Measurements from ENCODE around the gene DRG2. TPM values are rescaled to one million over a fixed set of nuclear protein-coding genes. Genes with fewer than 3 reads are reported as not detected.

DRG2 gene
- total and polyA plus RNA-seq, 10 of the 15 experiments (the other 5 are each of a cell fraction or from before 2014, with no cell fraction given), result 9.1 to 64.8 (median 45.7) TPM

DNA sequence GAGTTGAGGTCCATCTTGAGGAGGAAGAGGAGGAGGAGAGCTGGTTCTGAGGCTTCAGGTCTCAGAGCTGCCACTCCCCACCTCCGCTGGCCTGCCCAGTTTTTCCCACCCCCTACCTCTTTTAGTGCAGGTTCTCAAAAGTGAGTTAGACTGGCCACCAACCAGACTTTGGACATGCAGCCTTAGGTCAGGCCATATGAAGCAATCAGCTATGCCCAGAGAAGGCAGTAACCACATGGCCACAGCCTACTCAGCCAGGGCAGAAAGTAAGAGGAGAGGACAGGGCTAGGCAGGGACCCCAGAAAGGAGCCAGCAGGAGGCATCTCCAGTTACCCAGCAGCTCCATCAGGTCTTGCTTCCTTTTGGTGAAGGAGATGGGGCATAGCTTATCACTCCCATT, 29.8 kb downstream of the DRG2 start:
- Histone ChIP-seq H3K27me3 (replicated peaks in 1 of 2; ENCODE audit: control insufficient read depth in 2 of 2, insufficient read depth in 2 of 2, low read length in 1 of 2) (no peaks in the 10 kb centered on the region; a peak in 1 of 4 replicates), H2AFZ (ENCODE audit: control insufficient read depth, low read depth, low read length) (no peak overlapping the region), H3K9ac (ENCODE audit: control insufficient read depth, insufficient read depth, low read length) (no peak overlapping the region), H4K20me1 (ENCODE audit: control insufficient read depth, insufficient read depth) (no peaks in the 10 kb centered on the region), H3K4me2 (ENCODE audit: control insufficient read depth, insufficient read depth) (no peak overlapping the region), H3K27ac (ENCODE audit: control insufficient read depth, insufficient read depth) (no peak overlapping the region), H3K79me2 (ENCODE audit: control insufficient read depth, insufficient read depth, low read length) (no peaks in the 10 kb centered on the region), H3K9me3 (replicated peaks; ENCODE audit: control insufficient read depth, insufficient read depth, low read length) (peaks cover 1% of the 10 kb centered on the region; the same call in 1 of the 3 replicates), H3K4me3 (no peak overlapping the region), H3K36me3 (ENCODE audit: control insufficient read depth in 2 of 2, insufficient read depth in 2 of 2, low read length in 1 of 2) (no peaks in the 10 kb centered on the region), H3K4me1 (ENCODE audit: control insufficient read depth, insufficient read depth, low read length) (no peaks in the 10 kb centered on the region)
- ChIA-PET SMC1A (ENCODE audit: uncharacterized antibody, unreplicated experiment) (no interaction called here), CTCF (no interaction called here), POLR2A (interaction anchor here (0.5 kb wide), 1 partner anchor 149 kb away, joined by 3 read pairs; no protein-coding TSS in a partner anchor), RAD21 (ENCODE audit: unreplicated experiment) (no interaction called here)
- FAIRE-seq (no peak), DNase-seq (ENCODE audit: low read depth, low spot score) (no peak), ATAC-seq (no peak)
- in situ Hi-C loops (cut with MboI), result no loop called here
- no TSS peak for BruUV-seq (replicated peaks)
- TF ChIP-seq HDGF (IDR thresholded peaks at IDR 0.05) (no peak), PAX8 (IDR thresholded peaks at IDR 0.05) (no peak), STAT1 (conservative IDR thresholded peaks at IDR 0.05) (no peak), ASH2L (IDR thresholded peaks at IDR 0.05; ENCODE audit: borderline replicate concordance, low read depth) (no peak), YBX1 (IDR thresholded peaks at IDR 0.05) (no peak), SREBF2 (IDR thresholded peaks at IDR 0.05; ENCODE audit: low read length) (no peak), CBX3 (IDR thresholded peaks at IDR 0.05; ENCODE audit: borderline replicate concordance, low read depth) (no peak), RB1 (IDR thresholded peaks at IDR 0.05; ENCODE audit: borderline replicate concordance) (no peak), IKZF2 (IDR thresholded peaks at IDR 0.05) (no peak), SMC3 (IDR thresholded peaks at IDR 0.05; ENCODE audit: borderline replicate concordance, low read length) (no peak), SP1 (IDR thresholded peaks at IDR 0.05; ENCODE audit: low read depth, low read length) (no peak), CBFB (IDR thresholded peaks at IDR 0.05; ENCODE audit: low read depth) (no peak), ZNF384 (IDR thresholded peaks at IDR 0.05; ENCODE audit: borderline replicate concordance, low read depth, low read length) (no peak), TAF1 (IDR thresholded peaks at IDR 0.05; ENCODE audit: borderline replicate concordance, low read depth, low read length) (no peak), CEBPB (IDR thresholded peaks at IDR 0.05; ENCODE audit: borderline replicate concordance in 1 of 2, low read depth in 2 of 2, low read length in 2 of 2) (no peak), RELA (IDR thresholded peaks at IDR 0.05; ENCODE audit: borderline replicate concordance, partially characterized antibody) (no peak)
- TF ChIP-seq, protein P1, sequence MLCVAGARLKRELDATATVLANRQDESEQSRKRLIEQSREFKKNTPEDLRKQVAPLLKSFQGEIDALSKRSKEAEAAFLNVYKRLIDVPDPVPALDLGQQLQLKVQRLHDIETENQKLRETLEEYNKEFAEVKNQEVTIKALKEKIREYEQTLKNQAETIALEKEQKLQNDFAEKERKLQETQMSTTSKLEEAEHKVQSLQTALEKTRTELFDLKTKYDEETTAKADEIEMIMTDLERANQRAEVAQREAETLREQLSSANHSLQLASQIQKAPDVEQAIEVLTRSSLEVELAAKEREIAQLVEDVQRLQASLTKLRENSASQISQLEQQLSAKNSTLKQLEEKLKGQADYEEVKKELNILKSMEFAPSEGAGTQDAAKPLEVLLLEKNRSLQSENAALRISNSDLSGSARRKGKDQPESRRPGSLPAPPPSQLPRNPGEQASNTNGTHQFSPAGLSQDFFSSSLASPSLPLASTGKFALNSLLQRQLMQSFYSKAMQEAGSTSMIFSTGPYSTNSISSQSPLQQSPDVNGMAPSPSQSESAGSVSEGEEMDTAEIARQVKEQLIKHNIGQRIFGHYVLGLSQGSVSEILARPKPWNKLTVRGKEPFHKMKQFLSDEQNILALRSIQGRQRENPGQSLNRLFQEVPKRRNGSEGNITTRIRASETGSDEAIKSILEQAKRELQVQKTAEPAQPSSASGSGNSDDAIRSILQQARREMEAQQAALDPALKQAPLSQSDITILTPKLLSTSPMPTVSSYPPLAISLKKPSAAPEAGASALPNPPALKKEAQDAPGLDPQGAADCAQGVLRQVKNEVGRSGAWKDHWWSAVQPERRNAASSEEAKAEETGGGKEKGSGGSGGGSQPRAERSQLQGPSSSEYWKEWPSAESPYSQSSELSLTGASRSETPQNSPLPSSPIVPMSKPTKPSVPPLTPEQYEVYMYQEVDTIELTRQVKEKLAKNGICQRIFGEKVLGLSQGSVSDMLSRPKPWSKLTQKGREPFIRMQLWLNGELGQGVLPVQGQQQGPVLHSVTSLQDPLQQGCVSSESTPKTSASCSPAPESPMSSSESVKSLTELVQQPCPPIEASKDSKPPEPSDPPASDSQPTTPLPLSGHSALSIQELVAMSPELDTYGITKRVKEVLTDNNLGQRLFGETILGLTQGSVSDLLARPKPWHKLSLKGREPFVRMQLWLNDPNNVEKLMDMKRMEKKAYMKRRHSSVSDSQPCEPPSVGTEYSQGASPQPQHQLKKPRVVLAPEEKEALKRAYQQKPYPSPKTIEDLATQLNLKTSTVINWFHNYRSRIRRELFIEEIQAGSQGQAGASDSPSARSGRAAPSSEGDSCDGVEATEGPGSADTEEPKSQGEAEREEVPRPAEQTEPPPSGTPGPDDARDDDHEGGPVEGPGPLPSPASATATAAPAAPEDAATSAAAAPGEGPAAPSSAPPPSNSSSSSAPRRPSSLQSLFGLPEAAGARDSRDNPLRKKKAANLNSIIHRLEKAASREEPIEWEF (IDR thresholded peaks at IDR 0.05; ENCODE audit: insufficient replicate concordance, low read depth, low read length), result no peak
- TF ChIP-seq, protein P2, sequence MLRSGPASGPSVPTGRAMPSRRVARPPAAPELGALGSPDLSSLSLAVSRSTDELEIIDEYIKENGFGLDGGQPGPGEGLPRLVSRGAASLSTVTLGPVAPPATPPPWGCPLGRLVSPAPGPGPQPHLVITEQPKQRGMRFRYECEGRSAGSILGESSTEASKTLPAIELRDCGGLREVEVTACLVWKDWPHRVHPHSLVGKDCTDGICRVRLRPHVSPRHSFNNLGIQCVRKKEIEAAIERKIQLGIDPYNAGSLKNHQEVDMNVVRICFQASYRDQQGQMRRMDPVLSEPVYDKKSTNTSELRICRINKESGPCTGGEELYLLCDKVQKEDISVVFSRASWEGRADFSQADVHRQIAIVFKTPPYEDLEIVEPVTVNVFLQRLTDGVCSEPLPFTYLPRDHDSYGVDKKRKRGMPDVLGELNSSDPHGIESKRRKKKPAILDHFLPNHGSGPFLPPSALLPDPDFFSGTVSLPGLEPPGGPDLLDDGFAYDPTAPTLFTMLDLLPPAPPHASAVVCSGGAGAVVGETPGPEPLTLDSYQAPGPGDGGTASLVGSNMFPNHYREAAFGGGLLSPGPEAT (IDR thresholded peaks at IDR 0.05; ENCODE audit: low read depth), result no peak
- 67% methylated on average over 1 of the region's 1 CpG for WGBS (ENCODE audit: insufficient coverage, insufficient replicate concordance, low lambda C conversion rate, missing lambda C conversion rate)
- intact Hi-C loops (cut with micrococcal nuclease; ENCODE audit: unreplicated experiment), result no loop called here
